ENCODE results near the gene CD151.

CD151 gene

GRCh38 chr11:829847-830294 lies 2.9 kb upstream of the CD151 start:
- no peak for DNase-seq

DNA sequence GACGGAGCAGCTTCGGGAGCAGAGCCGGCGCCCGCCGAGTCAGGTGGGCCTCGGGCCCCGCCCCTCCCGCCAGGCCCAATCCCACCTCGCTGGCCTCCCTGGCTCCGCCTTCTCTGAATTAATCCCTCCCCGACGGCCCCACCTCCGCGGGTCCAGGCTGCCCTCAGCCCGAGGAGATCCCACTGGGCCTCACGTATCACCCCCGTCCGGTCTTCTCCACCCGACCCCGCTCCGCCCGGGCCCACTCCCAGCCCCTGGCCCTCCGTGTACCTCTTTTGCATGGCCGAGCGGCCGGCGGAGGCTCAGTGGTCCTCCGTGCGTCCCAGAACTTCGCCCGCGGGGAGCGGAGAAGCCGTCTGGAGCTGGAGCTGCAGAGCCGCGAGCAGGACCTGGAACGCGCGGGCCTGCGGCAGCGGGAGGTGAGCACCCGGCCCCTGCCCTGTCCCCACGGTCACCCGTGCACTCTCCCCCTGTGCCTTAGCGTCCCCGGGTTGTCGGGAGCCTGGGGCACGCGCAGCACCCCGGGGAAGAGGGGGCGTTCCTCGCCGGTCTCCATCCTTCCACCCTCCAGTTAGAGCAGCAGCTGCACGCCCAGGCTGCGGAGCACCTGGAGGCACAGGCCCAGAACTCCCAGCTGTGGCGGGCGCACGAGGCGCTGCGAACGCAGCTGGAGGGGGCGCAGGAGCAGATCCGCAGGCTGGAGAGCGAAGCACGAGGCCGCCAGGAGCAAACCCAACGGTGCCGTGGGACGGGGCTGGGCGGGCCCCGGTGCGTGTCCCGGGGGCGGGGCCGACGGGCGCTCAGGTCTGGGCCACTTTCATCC lies 2.2 kb upstream of the CD151 start:
- peak; percentile 66 for DNase-seq

DNA sequence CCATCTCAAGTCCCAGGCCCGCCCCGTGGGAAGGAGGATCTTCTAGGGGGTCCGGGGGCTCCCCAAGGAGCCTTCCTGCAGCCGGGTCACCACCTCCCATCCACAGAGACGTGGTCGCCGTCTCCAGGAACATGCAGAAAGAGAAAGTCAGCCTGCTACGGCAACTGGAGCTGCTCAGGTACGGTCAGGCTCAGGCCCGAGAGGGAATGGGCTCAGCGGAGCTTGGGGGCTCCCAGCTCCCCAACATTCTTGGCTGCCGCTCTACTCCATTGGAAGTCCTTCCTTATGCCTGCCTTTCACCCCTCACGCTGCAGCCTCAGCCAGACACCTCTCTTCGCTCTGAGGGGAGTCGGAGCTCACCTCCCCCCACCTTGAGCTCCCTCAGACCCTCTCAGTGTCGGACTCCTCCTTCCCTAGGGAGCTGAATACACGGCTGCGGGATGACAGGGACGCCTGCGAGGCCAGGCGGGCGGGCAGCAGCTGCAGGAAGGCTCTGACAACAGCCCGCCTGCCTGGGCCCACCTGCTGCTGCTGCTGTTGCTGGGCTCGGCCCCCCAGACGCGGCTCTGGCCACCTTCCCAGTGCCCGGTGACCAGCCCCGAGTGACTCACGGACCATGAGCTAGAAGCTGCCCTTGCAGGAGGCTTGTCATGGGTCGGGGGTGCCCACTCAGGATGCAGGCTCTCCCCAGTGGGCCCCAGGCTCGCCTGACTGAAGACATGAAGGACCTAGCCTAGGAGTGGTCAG lies 1.5 kb upstream of the CD151 start:
- no peak for DNase-seq

DNA sequence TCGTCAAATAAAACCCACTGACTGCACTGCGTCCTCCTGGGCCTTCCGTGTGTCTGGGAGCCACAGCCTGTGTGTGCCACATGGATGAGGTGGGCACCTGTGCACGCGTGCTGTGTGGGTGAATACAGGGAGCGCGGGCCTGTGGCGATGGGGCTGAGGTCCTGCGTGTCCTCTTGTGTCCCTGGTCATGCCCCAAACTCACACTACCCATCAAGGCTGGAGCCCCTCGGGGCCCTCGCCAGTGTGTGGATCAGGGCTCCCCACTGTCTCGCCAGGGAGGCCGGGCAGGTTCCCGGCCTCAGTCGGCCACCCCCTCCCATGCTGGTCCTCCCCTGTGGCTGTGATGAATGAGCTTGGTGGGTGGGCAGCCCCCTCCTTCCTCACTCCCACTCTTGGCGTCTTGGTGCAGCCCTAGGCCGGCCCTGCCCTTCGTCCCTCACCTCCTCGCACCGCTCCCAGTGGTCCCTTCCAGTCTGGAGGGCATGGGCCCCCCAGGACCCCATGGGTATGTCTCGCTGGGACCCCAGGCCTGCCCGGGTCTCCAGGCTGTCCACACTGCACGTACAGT lies 707 bp upstream of the CD151 start:
- DNase-seq: no peak

GRCh38 chr11:833114-833791 lies 501 bp downstream of the CD151 start:
- DNase-seq: peak in 1 of 2 experiments; percentile 24

DNA sequence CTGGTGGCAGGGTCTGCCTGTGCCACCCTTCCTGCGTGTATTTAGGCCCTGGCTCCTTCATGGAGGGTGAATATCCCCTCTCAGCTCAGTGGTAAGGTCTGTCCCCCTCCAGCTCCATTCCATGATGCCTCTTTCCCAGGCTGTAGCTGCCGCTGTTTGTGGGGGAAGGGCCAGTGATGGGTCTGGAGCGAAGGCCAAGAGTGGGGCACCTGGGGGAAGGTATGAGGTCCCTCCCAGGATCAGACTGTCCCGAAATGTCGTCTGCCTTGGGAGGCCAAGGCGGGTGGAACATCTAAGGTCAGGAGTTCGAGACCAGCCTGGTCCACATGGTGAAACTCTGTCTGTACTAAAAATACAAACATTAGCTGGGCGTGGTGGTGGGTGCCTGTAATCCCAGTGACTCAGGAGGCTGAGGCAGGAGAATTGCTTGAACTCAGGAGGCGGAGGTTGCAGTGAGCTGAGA lies 1.1 kb downstream of the CD151 start:
- DNase-seq: no peak

GRCh38 chr11:834371-835316 lies 1.9 kb downstream of the CD151 start:
- DNase-seq: no peak

DNA sequence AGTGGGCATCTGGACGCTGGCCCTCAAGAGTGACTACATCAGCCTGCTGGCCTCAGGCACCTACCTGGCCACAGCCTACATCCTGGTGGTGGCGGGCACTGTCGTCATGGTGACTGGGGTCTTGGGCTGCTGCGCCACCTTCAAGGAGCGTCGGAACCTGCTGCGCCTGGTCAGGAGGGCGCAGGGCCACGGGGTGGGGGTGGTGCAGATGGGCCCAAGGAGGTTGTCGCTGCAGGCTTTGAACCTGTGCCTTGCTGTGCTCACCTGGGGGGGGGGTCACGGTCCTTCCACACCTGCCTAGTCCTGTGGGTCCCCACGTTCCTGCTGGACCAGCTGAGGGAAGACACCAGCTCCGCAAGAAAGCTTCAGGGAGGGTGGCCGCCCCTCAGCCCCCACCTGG lies 3.5 kb downstream of the CD151 start:
- no peak for DNase-seq

DNA sequence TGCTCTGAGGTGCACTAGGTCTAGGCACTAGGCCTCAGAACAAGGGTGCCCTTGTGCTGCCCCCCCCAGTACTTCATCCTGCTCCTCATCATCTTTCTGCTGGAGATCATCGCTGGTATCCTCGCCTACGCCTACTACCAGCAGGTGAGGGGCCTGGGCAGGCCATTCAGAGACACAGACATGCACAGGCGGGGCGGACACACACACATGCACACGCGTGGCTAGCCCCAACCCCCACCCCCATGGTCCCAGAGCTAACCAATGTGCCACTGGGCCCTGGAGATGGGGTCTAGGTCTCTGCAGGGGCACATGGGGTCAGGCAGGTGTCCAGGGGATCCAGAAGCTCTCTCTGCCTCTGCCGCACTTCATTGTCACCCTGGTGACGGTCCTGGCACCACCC lies 3.9 kb downstream of the CD151 start:
- DNase-seq: no peak

DNA sequence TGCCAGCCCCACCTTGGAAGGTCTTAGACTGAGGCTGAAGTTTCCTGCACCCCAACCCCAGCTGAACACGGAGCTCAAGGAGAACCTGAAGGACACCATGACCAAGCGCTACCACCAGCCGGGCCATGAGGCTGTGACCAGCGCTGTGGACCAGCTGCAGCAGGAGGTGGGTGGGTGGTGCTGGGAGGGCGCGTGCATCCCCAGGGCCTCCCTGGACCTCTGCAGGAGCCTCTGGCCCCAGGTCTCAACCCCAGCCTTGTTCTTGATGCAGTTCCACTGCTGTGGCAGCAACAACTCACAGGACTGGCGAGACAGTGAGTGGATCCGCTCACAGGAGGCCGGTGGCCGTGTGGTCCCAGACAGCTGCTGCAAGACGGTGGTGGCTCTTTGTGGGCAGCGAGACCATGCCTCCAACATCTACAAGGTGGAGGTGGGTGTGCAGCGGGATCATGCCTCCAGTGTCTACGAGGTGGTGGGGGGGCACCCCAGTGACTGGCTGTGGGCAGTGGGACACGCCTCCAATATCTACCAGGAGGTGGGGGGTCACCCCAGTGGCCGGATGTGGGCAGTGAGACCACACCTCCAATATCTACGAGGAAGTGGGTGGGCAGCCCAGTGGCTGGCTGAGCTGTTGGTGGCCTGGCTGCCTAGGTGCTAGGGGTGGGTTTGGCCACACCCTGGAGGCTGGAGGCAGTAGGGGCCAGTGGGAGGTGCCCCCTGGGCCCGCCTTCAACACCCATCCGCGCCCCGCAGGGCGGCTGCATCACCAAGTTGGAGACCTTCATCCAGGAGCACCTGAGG lies 4.6 kb downstream of the CD151 start:
- DNase-seq: no peak

DNA sequence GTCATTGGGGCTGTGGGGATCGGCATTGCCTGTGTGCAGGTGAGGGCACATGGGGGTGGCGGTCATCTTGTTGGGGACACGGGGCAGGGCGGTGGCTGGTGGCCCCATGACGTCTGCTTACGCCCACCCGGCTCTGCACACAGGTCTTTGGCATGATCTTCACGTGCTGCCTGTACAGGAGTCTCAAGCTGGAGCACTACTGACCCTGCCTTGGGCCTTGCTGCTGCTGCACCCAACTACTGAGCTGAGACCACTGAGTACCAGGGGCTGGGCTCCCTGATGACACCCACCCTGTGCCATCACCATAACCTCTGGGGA lies 5.2 kb downstream of the CD151 start:
- no peak for DNase-seq

DNA sequence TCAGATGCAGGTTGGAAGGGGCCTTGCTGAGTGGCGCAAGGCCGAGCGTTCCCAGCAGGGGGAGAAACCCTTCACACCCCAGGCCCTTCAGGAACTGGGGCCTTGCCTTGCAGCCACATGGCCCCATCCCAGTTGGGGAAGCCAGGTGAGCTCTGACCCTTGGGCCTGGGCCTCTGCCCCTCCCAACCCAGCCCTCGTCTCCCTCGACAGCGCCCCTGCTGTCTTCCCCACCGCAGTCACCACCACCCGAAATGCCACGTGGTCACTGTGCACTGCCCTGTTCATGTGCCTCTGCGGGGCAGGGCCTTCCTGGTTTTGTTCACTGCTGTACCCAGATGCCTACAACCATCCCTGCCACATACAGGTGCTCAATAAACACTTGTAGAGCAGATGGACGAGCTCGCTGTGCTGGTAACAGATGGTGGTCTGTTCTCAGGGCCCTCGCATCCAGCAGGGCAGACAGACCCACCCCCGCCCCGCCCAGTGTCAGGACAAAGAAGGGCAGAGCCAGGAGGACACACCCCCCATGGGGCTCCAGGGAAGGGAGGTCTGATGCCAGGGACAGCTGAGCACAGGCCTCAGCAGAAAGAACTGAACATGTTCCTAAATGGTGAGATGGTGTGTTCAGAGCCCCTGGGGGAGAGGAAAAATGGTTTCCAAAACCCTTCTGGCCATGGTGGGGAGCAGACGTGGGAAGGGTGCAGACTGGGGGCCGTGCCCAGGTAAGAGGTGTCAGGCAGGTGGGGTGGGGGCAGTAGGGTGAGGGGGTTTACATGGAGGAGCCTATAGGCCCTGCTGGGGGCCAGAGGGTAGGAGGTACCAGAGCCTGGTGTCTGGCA lies 5.9 kb downstream of the CD151 start:
- peak in 1 of 2 experiments; percentile 21 for DNase-seq

DNA sequence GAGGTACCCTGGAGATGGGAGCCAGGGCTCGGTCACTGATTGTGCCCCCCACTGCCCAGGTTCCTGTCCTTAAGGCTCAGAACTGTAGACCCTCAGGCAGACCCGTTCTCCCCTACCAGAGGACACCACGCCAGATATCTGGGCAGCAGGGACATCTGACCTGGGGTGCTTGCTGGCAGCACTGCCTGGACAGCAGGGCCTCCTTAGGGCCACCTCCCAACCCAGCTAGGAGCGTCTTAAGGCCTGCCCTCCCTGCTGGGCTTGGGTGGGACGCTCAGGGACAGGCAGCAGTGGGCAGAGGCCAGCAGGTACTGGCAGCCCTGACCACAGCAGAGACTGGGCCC lies 6.5 kb downstream of the CD151 start:
- DNase-seq: no peak

DNA sequence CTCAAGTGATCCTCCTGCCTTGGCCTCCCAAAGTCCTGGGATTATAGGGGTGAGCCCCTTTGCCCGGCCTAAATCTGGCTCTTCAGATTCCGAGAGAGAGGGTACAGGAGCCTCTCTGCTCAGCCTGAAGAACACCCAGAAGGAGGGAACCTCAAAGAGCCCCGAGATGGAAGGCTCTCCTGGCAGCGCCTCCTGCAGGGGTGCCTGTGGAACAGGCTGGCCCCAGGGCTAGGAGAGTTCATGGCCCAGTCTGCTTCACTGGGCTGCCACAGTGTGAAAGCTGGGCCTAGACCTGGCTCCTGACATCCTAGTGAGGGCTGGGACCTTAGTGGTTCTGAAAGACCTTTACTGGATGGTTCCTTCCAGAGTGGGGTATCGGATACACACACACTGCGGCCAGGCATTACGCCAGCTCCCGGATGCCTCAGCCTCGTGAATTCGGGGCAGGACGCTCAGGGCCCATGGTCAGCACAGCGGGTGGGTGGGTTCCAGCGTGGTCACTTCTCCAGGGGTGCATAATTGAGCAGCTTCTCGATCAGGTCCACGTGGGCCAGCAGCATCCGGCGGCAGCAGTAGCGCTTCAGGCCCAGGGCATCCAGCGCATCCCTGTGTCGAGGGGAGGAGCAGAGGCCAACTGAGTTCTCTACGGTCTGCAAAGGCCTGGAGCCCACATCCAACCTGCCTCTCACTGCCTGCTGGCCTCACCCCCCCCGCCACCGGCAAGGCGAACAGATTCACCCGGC lies 7.3 kb downstream of the CD151 start:
- DNase-seq: no peak

GRCh38 chr11:841981-842369 lies 9.2 kb downstream of the CD151 start:
- peak; percentile 27 to 35 for DNase-seq

- peak; percentile 82 to 89 for DNase-seq
Observed at GRCh38 chr11:842370-843002, 9.7 kb downstream of the CD151 start, which contains the start of the genes POLR2L and TSPAN4. POLR2L (minus strand) TSS chr11:842529; CDS start chr11:842508, 21 bp downstream. TSPAN4 (plus strand) TSS chr11:842852; CDS start chr11:850305, 7,453 bp downstream.

GRCh38 chr11:843086-843734 lies 10.5 kb downstream of the CD151 start:
- DNase-seq: no peak
